ENCODE data around the gene CENPN.

- TF ChIP-seq POLR2A (IDR thresholded peaks at IDR 0.05): no peak
- TF ChIP-seq CTCF (IDR thresholded peaks at IDR 0.05 in 8 of 11, conservative IDR thresholded peaks at IDR 0.05 in 3 of 11): peak; percentile 8 to 80 (median 69)
Measured at GRCh38 chr16:81004646-81005353, 2.2 kb upstream of the CENPN start.
